Activated CD8-positive, alpha-beta memory T cell treated with anti-CD3 and anti-CD28 coated beads for 4 hours (primary cell): ENCODE results near the gene NUS1.
A peak's percentile ranks its signal among the peaks of the same experiment; 100 is the strongest.
"Not testable (repeated sequence)": the region's sequence is repeated elsewhere in the genome, so short reads cannot be mapped to it uniquely, and the experiment has no call there.

Experiments
- DNase-seq, 2 donors: peaks; one replicate each; pipeline ENCODE4 v3.0.0-alpha.2; 2020; ENCODE audit warnings: low read depth in 2 of 2

The NUS1 gene

DNA sequence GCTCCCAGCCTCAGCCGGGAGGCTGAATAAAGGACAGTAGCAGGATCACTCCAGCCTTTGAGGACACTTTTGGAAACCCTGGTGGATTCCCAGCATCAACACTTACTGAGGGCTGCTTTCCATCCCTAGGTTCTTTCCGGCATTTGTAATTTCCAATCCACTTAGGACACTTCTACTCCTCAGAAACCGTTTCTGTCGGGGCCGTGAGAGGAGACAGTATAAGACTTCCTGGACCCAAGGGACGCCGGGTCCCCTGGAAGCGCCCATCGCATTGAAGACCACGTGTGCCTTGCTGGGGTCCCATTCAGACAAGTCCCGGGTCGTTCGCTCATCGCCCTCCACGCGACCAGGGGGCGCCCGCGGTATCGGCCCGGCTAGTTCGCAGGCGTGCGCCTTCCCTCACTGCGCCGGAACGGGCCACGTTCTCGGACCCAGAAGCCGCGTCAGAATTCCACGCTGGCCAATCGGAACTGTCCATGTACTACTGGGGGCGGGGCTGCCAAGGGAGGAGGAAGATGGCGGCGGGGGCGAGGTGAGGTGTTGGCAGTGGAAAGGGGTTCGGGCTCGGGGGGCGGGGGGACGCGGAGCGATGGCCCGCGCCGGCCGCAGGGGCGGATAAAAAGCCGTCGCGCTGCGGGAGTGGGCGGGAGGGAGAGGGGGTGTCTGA is at the start of gene NUS1:
NUS1 (plus strand) TSS at position 479 of the 667 bp plus-strand sequence. CDS start 202 bp downstream, outside the sequence.
- peak; percentile 96 to 98 for DNase-seq

DNA sequence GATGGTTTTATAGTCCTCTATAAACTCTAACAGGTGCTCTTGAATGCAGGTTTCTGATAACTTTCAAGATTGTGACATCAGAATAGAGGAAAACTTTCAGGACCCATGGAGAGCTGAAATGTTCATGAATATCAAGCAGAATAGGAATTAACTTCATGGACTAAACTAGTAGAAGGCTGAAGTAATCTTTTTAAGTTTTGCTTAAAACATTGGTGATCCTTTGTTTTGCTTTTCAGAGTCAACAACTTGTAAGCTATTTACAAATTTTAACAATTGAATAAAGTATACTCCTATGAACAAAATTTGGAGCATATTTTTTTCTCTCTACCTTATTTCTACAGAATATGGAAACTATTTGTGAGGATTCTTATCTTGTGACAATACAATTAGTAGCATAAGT is 47.7 kb upstream of the NUS1 start:
- DNase-seq: no peak

- DNase-seq: no peak
Measured at GRCh38 chr6:117629119-117629660, 46.1 kb upstream of the NUS1 start.

GRCh38 chr6:117637770-117638169 is 37.5 kb upstream of the NUS1 start:
- no peak for DNase-seq

DNA sequence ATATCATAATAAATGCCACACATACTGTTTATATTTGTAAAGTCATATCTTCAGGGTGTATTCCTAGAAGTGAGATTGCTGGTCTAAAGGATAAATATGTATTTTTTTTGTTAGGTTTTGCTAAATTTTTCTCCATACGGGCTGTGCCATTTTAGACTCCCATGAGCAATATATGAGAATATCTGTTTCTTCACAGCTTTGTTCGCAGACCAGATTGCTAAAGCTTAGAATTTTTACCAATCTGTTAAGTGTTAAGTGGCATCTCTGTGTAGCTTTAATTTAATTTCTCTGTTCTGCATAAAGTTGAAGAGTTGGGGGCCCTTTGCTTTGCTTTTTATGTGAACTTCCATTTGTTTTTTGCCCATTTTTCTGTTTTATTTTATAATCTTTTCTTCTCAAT is 32.3 kb upstream of the NUS1 start:
- no peak for DNase-seq

DNA sequence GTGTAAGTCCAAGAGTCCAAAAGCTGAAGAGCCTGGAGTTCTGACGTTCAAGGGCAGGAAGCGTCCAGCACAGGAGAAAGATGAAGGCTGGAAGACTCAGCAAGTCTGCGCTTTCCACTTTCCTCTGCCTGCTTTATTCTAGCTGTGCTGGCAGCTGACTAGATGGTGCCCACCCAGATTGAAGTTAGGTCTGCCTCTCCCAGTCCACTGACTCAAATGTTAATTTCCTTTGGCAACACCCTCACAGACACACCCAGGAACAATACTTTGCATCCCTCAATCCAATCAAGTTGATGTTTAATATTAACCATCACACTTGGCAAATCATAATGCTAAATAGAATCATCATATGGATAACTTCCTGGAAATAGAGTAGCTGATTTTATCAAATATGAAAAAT is 23.3 kb upstream of the NUS1 start:
- DNase-seq: not testable (repeated sequence)

DNA sequence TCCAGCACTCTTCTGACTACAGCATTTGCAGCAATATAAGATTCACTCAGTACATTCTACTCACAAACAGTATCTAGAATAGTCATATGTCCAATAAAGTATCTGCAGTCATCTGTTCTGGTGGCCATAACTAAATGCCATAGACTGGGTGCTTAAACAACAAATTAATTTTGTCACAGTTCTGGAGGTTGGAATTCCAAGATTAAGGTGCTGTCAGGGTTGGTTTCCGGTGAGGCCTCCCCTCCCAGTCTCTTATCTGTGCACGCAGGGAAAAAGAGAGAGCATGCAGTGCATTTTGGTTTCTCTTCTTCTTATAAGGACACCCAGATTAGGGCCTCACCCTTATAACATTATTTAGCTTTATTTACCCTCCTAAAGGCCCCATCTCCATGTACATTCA is 21.3 kb upstream of the NUS1 start:
- DNase-seq: no peak

- no peak for DNase-seq
Measured at GRCh38 chr6:117655380-117655779, 19.9 kb upstream of the NUS1 start.

DNA sequence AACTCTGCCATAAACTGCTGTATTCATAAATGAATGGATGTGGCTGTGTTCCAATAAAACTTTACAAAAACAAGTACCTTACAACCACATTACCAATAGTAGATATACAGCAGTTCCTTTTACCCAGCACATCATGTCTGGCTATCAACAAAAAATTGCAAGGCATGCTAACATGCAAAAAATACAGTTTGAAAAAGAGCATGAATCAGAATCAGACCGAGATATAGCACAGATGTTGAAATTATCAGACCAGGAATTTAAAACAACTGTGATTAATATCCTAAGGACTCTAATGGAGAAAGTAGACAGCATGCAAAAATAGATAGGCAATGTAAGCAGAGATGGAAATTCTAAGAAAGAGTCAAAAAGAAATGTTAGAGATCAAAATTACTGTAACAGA is 8.4 kb upstream of the NUS1 start:
- no peak for DNase-seq

- no peak for DNase-seq
Measured at GRCh38 chr6:117668736-117669135, 6.5 kb upstream of the NUS1 start.

DNA sequence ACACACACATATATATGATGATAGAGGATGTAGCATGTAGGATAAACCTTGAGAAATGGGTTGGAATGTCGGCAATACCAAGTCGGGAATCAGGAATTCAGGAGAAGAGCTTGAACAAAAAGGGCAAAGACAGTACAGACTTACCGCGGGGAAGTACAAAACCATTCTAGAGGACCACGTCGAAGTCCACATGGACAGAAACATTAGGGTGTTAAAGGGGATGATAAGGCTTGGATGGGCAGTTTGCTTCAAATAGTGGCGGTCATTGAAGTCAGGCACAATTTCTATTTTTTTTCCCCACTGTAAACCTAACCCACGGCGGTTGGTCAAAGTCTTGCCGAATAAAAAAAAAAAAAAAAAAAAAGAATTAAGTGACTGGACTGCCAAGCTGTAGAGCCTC is 766 bp upstream of the NUS1 start:
- DNase-seq: no peak

- DNase-seq: not testable (repeated sequence)
Measured at GRCh38 chr6:117675658-117676301, 511 bp downstream of the NUS1 start.

DNA sequence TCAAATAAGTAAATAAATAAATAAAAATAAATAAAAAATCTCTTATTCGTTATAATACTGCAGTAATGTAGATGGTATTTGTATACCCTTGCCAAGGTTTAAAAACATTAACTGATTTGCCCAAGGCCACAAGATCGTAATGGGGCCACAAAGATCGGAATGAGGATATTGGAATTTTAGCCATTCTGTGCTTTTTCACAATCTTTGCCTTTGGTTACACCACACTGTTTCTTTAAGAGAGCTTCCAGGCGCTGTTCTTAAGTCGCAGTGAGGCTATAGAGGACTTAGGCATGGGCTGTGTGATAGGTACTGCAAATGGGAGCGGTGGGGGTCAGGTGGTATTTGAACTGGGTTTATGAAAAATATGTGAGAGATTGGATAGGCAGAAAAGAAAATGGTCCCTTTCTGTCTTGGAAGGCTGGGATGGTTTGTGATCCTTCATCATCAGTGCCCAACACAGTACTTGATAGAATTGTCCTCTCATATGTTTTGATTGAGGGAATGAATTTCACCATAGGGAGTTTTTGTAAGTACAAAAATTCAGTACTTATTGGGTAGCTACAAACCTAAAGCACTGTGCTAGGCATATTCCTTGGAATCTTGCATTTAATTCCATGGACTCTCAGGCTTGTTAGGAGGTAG is 1.4 kb downstream of the NUS1 start:
- DNase-seq: no peak

GRCh38 chr6:117677553-117678141 is 2.4 kb downstream of the NUS1 start:
- DNase-seq: no peak

DNA sequence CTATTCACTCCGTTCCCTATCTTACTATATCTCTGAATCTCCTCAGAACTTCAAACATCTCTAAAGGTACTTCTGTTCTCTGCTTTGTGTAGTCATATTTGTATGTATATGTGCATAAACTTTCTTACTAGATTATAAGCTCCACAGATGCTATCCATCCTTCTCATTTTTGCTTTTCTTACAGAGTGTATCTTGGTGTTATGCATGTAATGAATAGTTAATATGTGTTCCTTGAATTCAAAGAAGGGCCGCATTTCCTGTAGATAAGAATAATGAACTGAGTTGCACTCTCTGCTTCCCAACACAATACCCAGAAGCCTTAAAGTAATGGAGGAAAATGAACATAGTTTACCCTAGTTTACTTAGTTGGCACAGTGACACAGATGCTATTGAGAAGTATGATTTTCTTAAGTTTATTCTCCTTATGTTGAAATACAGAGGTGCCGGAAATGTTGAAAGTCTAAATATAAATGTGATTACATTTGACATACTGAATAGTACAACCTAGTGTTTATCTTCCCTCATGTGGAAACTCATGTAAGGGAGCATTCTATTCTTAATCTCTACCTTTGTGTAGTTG is 6.0 kb downstream of the NUS1 start:
- no peak for DNase-seq

DNA sequence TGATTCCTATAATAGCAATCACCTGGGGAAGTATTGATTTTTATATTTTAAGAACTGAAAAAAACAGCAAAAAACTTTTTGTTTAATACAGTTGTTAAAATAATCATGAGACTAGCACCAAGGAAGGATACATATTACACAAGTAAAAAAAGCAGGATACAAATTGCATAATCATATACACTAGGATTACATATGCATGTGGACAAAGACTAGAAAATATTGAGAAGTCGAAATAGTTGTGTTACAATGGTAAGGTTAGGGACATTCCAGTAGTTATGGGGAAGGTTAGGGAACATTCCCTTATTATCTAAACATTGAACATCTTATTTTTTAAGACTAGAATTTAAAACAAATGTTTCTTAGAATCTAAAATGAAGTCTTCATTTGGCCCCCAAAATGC is 9.5 kb downstream of the NUS1 start:
- no peak for DNase-seq

GRCh38 chr6:117685359-117685758 is 10.1 kb downstream of the NUS1 start:
- no peak for DNase-seq

DNA sequence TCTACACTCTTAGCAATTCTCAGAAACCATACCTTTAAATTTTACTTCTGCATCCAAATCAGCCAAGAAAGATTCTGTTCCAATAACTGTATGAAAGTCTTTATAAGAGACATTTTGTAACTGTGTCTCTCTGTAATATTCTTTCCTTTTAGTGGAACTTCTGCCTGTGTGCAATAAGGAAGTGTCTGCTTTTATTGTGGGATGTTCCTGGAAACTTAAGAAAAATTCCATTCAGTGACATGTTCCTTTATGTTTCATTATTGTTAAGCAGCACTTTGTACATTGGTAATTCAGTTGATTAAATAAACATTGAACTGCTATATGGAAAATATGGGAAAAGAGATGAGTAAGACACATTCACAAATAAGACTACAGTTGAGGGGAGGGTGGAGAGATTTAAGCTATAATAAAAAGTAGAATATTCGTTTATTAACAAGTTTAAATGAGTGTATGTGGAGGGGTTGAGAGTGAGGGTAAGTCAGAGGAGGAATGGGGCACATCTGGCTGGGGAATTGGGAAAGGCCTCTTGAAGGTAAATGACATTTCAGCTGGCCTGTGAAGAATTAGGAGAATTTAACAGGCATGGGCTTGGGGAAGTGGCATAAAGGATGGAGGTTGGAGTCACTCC is 11.9 kb downstream of the NUS1 start:
- DNase-seq: no peak

DNA sequence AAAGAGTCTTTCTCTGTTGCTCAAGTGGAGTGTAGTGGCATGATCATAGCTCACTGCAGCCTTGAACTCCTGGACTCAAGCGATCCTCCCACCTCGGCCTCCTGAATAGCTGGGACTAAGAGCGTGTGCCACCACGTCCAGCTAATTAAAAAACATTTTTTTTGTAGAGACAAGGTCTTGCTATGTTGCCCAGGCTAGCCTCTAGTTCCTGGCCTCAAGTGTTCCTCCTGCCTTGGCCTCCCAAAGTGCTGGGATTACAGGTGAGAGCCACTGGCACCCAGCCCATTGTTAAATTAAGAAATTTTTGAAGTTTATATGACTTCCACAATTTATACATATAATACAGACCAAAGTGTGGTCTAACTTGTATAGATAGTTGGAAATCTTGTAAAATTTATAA is 14.3 kb downstream of the NUS1 start:
- DNase-seq: not testable (repeated sequence)

- no peak for DNase-seq
Measured at GRCh38 chr6:117706504-117706903, 31.2 kb downstream of the NUS1 start.

- not testable (repeated sequence) for DNase-seq
Measured at GRCh38 chr6:117706936-117707509, 31.8 kb downstream of the NUS1 start.
